Activated naive CD8-positive, alpha-beta T cell treated with anti-CD3 and anti-CD28 coated beads, Interleukin-2, amount 50 U/mL, for 24 hours (primary cell): ENCODE measurements around the gene PAK5.

Source experiments
- ATAC-seq: fragments of 150-1000 bp; cut with Tn5 transposase; one replicate; pipeline ENCODE4 v1.10.0; 2021
- DNase-seq: peaks from one replicate; pipeline ENCODE4 v3.0.0; 2021
- H3K27ac Mint-ChIP-seq: one replicate; pipeline ENCODE4 v1.8.0; 2021; ENCODE audit warnings: mild to moderate bottlenecking, mixed read lengths
- H3K27me3 Mint-ChIP-seq: one replicate; pipeline ENCODE4 v1.8.0; 2021; ENCODE audit warnings: mixed read lengths
- H3K36me3 Mint-ChIP-seq: one replicate; pipeline ENCODE4 v1.8.0; 2021; ENCODE audit warnings: low read depth, mixed read lengths
- H3K4me1 Mint-ChIP-seq: one replicate; pipeline ENCODE4 v1.8.0; 2021; ENCODE audit warnings: mixed read lengths
- H3K4me3 Mint-ChIP-seq: one replicate; pipeline ENCODE4 v1.8.0; 2021; ENCODE audit warnings: mild to moderate bottlenecking, moderate library complexity, mixed read lengths
- H3K9me3 Mint-ChIP-seq: one replicate; pipeline ENCODE4 v1.8.0; 2021; ENCODE audit warnings: mixed read lengths

The PAK5 gene

GRCh38 chr20:9609887-9610502 lies 228.9 kb downstream of the PAK5 start:
- peak; percentile 54 for DNase-seq
- Mint-ChIP-seq H3K27me3 (peaks cover 5% of the 10 kb centered on the region), H3K36me3 (no peaks in the 10 kb centered on the region), H3K4me1 (no peaks in the 10 kb centered on the region), H3K4me3 (no peak overlapping the region), H3K9me3 (no peaks in the 10 kb centered on the region), H3K27ac (no peak overlapping the region)
- ATAC-seq: no peak

- H3K36me3 Mint-ChIP-seq: no peaks in the 10 kb centered on the region
- no peak for ATAC-seq
Observed at GRCh38 chr20:9608639-9609340, 230.1 kb downstream of the PAK5 start.

GRCh38 chr20:9602847-9603183 lies 236.1 kb downstream of the PAK5 start:
- DNase-seq (no peak), ATAC-seq (no peak)
- peaks cover 3% of the 10 kb centered on the region for H3K27me3 Mint-ChIP-seq
- H3K9me3 Mint-ChIP-seq: no peaks in the 10 kb centered on the region
- no peak overlapping the region for H3K27ac Mint-ChIP-seq
- H3K4me3 Mint-ChIP-seq: no peak overlapping the region
- no peaks in the 10 kb centered on the region for H3K4me1 Mint-ChIP-seq
- H3K36me3 Mint-ChIP-seq: no peaks in the 10 kb centered on the region

More at GRCh38 chr20:9608639-9609340, 230.1 kb downstream of the PAK5 start:
- H3K27me3 Mint-ChIP-seq: peaks cover 3% of the 10 kb centered on the region
- DNase-seq: no peak
- no peaks in the 10 kb centered on the region for H3K9me3 Mint-ChIP-seq
- no peak overlapping the region for H3K27ac Mint-ChIP-seq
- no peak overlapping the region for H3K4me3 Mint-ChIP-seq
- H3K4me1 Mint-ChIP-seq: no peaks in the 10 kb centered on the region

GRCh38 chr20:9600562-9600961 lies 238.3 kb downstream of the PAK5 start:
- H3K4me3 Mint-ChIP-seq: no peak overlapping the region
- peaks cover 3% of the 10 kb centered on the region for H3K27me3 Mint-ChIP-seq
- H3K36me3 Mint-ChIP-seq: no peaks in the 10 kb centered on the region
- no peaks in the 10 kb centered on the region for H3K4me1 Mint-ChIP-seq
- H3K27ac Mint-ChIP-seq: no peak overlapping the region
- H3K9me3 Mint-ChIP-seq: no peaks in the 10 kb centered on the region
- ATAC-seq (no peak), DNase-seq (no peak)

- H3K4me3 Mint-ChIP-seq: no peak overlapping the region
- H3K27me3 Mint-ChIP-seq: no peaks in the 10 kb centered on the region
- H3K27ac Mint-ChIP-seq: no peak overlapping the region
- H3K4me1 Mint-ChIP-seq: no peaks in the 10 kb centered on the region
- ATAC-seq: no peak
- no peaks in the 10 kb centered on the region for H3K9me3 Mint-ChIP-seq
- no peak for DNase-seq
- no peaks in the 10 kb centered on the region for H3K36me3 Mint-ChIP-seq
Observed at GRCh38 chr20:9597547-9597946, 241.3 kb downstream of the PAK5 start.

DNA sequence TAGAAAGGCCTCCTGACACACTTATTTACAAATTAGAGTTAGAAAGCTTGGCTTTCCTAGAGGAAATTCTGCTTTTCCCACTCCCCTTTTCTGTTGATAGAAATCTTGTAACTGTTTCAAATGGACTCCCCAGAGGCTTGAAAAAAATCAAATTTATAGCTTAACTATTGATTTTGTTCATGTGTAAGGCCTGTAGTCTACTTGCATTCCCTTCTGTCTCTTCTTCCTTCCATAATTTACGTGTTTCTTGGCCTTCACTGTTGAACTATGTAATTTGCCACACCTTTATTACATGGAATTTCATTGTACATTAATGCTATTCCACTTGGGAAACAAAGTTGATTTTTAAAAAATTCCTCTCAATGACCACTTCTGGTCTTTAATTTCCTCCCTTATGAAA lies 243.1 kb downstream of the PAK5 start:
- Mint-ChIP-seq H3K4me3 (no peak overlapping the region), H3K27ac (no peak overlapping the region), H3K36me3 (no peaks in the 10 kb centered on the region), H3K4me1 (no peaks in the 10 kb centered on the region), H3K27me3 (no peaks in the 10 kb centered on the region), H3K9me3 (no peaks in the 10 kb centered on the region)
- no peak for ATAC-seq
- no peak for DNase-seq

DNA sequence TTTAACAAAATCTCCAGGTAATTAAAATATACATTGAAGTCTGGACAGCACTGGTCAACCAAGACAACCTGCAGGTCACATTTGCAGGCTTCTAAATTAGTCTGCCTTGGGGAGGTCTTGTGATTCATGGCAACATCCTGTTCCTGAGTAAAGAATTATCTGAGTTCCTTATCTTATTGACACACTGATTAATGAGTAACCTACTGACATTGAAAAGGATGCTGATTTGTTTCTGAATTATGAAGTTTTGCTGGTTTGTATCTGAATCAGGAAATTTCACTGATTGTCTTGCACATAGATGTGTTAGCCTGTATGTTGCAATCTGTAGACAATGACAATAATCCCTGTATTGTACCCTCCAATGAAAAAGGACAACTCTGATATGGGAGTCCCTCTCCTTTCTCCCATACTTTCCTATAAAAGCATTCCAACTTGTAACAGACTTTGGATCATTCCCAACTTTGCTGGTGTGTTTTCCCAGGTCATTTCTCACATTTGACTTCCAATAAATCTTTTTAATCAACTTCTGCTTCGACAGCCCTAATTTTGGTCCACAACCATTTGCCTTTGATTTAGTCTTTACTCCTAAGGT lies 244.5 kb downstream of the PAK5 start:
- H3K9me3 Mint-ChIP-seq: no peaks in the 10 kb centered on the region
- no peak overlapping the region for H3K27ac Mint-ChIP-seq
- no peak for ATAC-seq
- peaks cover 2% of the 10 kb centered on the region for H3K27me3 Mint-ChIP-seq
- no peaks in the 10 kb centered on the region for H3K36me3 Mint-ChIP-seq
- no peaks in the 10 kb centered on the region for H3K4me1 Mint-ChIP-seq
- DNase-seq: no peak
- no peak overlapping the region for H3K4me3 Mint-ChIP-seq

DNA sequence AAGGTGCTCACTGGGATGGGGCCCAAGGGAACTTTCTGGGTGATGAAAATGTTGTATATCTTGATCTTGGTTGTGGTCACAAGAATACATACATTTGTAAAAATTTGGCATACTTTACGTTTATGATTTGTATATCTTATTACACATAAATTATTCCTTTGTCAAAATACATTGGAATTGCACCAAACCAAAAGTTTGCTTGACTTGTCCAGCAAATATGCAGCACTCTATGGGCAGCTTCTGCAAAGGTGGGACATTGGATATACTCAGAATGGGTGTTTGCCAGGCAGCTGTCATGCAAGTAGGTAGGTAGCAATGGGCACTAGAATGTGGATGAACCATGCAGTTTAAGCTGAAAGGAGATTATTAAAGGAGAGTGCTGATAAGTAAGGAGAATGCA lies 246.5 kb downstream of the PAK5 start:
- no peak overlapping the region for H3K4me3 Mint-ChIP-seq
- ATAC-seq: no peak
- DNase-seq: no peak
- no peaks in the 10 kb centered on the region for H3K36me3 Mint-ChIP-seq
- no peak overlapping the region for H3K27ac Mint-ChIP-seq
- H3K9me3 Mint-ChIP-seq: no peaks in the 10 kb centered on the region
- no peaks in the 10 kb centered on the region for H3K4me1 Mint-ChIP-seq
- H3K27me3 Mint-ChIP-seq: peaks cover 2% of the 10 kb centered on the region

DNA sequence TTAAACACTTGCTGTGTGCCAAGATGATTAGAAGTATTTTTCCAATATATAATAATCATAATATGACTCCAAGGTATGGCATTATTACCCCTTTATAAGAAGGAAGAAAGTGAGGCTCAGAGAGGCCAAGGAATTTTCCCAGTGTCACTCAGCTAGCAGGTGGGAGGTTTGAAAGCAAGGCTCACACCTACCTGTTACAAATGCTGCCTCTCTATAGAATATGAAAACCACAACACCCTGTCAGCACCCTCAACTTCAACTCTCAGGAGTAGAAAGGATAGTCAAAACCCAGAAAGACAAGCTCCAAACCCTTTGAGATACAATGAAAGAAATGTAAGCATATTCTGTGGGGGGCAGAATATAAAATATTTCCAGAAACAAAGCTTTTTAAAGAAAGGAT lies 247.8 kb downstream of the PAK5 start:
- no peak for DNase-seq
- no peak overlapping the region for H3K27ac Mint-ChIP-seq
- no peaks in the 10 kb centered on the region for H3K9me3 Mint-ChIP-seq
- H3K36me3 Mint-ChIP-seq: no peaks in the 10 kb centered on the region
- H3K4me3 Mint-ChIP-seq: no peak overlapping the region
- H3K27me3 Mint-ChIP-seq: peaks cover 2% of the 10 kb centered on the region
- ATAC-seq: no peak
- no peaks in the 10 kb centered on the region for H3K4me1 Mint-ChIP-seq

GRCh38 chr20:9590189-9590588 lies 248.7 kb downstream of the PAK5 start:
- no peaks in the 10 kb centered on the region for H3K4me1 Mint-ChIP-seq
- no peak for ATAC-seq
- no peaks in the 10 kb centered on the region for H3K36me3 Mint-ChIP-seq
- no peak for DNase-seq
- no peak overlapping the region for H3K4me3 Mint-ChIP-seq
- no peaks in the 10 kb centered on the region for H3K9me3 Mint-ChIP-seq
- no peak overlapping the region for H3K27ac Mint-ChIP-seq
- peaks cover 6% of the 10 kb centered on the region for H3K27me3 Mint-ChIP-seq

- DNase-seq (no peak), ATAC-seq (no peak)
- H3K36me3 Mint-ChIP-seq: no peaks in the 10 kb centered on the region
- H3K27ac Mint-ChIP-seq: no peak overlapping the region
- H3K9me3 Mint-ChIP-seq: no peaks in the 10 kb centered on the region
- H3K4me3 Mint-ChIP-seq: no peak overlapping the region
- peaks cover 6% of the 10 kb centered on the region for H3K27me3 Mint-ChIP-seq
- H3K4me1 Mint-ChIP-seq: no peaks in the 10 kb centered on the region
Observed at GRCh38 chr20:9588706-9589105, 250.2 kb downstream of the PAK5 start.

GRCh38 chr20:9583151-9583550 lies 255.7 kb downstream of the PAK5 start:
- H3K9me3 Mint-ChIP-seq: no peaks in the 10 kb centered on the region
- no peaks in the 10 kb centered on the region for H3K4me1 Mint-ChIP-seq
- no peak for DNase-seq
- H3K27me3 Mint-ChIP-seq: peaks cover 4% of the 10 kb centered on the region
- no peaks in the 10 kb centered on the region for H3K36me3 Mint-ChIP-seq
- ATAC-seq: no peak
- H3K27ac Mint-ChIP-seq: no peak overlapping the region
- no peak overlapping the region for H3K4me3 Mint-ChIP-seq

GRCh38 chr20:9582137-9582536 lies 256.7 kb downstream of the PAK5 start:
- ATAC-seq: no peak
- Mint-ChIP-seq H3K27ac (no peak overlapping the region), H3K4me3 (no peak overlapping the region), H3K4me1 (no peaks in the 10 kb centered on the region), H3K36me3 (no peaks in the 10 kb centered on the region), H3K9me3 (no peaks in the 10 kb centered on the region), H3K27me3 (peaks cover 4% of the 10 kb centered on the region)
- DNase-seq: no peak

DNA sequence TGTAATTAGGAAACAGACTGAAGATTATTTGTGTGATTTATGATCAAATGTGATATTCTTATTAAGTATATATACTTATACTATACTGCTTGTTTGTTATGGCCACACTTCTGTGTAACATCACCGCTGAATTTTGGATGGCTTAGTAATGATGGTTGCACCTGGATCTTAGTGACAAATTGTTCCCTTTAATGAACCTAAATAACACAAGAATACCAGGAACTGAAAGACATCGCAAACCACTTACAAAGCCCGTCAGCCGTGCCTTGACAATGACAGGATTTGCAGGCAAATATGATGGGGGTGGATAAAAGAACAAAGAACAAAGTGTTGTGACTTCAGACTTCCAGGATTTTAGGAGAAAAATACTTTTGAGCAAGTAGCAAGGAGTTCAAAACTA lies 257.4 kb downstream of the PAK5 start:
- Mint-ChIP-seq H3K36me3 (no peaks in the 10 kb centered on the region), H3K4me1 (no peaks in the 10 kb centered on the region), H3K27me3 (peaks cover 4% of the 10 kb centered on the region), H3K9me3 (no peaks in the 10 kb centered on the region), H3K27ac (no peak overlapping the region), H3K4me3 (no peak overlapping the region)
- DNase-seq (no peak), ATAC-seq (no peak)

DNA sequence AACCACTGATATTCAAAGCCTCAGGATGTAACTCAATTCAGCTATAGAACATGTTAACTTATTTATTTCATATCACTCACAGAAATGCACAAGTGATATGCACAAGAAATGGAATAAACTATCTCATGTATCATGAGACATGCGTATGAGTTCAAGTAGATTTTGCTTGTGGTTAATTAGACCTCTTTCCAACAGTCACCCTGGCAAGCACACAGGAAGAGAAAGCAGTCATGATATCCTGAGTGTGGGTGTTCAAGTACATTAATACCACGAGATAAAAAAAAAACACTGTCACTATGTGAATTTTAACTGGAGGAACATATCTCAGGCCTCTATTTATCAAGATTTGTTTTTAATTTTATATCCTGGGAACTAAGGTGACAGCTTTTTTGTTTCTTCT lies 260.3 kb downstream of the PAK5 start:
- Mint-ChIP-seq H3K4me1 (no peaks in the 10 kb centered on the region), H3K36me3 (no peaks in the 10 kb centered on the region), H3K4me3 (no peak overlapping the region), H3K27me3 (peaks cover 4% of the 10 kb centered on the region), H3K27ac (no peak overlapping the region), H3K9me3 (no peaks in the 10 kb centered on the region)
- no peak for DNase-seq
- ATAC-seq: no peak
